ENCODE results near the gene JAG1. TPM values are rescaled to one million over a fixed set of nuclear protein-coding genes. Genes with fewer than 3 reads are reported as not detected.

Gene JAG1
- total RNA-seq, 1 donor, result 60.1 TPM

DNA sequence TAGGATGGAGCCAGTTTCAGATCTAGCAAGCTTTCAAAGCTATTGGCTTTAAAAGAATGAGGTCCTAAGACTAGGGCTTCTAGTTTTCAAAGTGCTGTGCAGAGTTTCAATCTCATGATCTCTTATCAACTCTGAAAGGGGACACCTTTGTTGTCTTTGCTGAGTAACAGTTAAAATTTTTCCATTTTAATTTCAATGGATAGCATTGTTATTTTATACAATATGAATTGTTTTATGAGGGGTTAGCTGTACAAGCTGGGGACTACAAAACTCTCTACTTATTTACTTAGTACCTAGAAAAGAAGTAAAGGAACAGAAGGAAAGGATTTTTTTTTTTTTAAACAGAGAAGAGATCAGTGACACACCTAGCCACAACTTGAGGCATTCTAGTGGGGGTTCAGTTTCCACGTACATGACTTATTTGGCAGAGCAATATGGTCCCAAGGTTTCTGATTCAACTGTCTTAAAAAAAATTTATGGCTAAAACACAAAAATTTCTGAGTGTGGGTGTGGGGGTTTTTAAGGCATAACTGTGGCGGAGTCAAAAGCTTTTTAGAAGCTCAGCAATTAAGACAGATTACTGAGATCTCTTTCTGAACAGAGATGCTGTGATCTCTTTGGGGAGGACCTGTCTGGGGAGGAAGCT is 46.1 kb upstream of the JAG1 start:
- DNase-seq (ENCODE audit: insufficient read length, low spot score, missing footprints), result no peak
- Histone ChIP-seq H3K4me1 (ENCODE audit: insufficient read depth, low read length) (peaks cover 44% of the 10 kb centered on the region), H3K27ac (ENCODE audit: low read depth, low read length) (peak overlapping the region; percentile 58), H3K4me2 (ENCODE audit: insufficient read depth, low read length) (peak overlapping the region; percentile 54), H4K20me1 (ENCODE audit: insufficient read depth, low read length) (no peaks in the 10 kb centered on the region), H3K36me3 (ENCODE audit: insufficient read depth, low read length) (no peaks in the 10 kb centered on the region), H3K4me3 (ENCODE audit: insufficient read depth, low read length) (no peak overlapping the region), H2AFZ (ENCODE audit: low read length) (peak overlapping the region; percentile 1), H3K9me3 (ENCODE audit: low read depth, low read length) (no peaks in the 10 kb centered on the region), H3K27me3 (ENCODE audit: insufficient read depth, low read length) (no peaks in the 10 kb centered on the region), H3K79me2 (ENCODE audit: insufficient read depth, low read length) (no peaks in the 10 kb centered on the region)
- TF ChIP-seq, protein P1, sequence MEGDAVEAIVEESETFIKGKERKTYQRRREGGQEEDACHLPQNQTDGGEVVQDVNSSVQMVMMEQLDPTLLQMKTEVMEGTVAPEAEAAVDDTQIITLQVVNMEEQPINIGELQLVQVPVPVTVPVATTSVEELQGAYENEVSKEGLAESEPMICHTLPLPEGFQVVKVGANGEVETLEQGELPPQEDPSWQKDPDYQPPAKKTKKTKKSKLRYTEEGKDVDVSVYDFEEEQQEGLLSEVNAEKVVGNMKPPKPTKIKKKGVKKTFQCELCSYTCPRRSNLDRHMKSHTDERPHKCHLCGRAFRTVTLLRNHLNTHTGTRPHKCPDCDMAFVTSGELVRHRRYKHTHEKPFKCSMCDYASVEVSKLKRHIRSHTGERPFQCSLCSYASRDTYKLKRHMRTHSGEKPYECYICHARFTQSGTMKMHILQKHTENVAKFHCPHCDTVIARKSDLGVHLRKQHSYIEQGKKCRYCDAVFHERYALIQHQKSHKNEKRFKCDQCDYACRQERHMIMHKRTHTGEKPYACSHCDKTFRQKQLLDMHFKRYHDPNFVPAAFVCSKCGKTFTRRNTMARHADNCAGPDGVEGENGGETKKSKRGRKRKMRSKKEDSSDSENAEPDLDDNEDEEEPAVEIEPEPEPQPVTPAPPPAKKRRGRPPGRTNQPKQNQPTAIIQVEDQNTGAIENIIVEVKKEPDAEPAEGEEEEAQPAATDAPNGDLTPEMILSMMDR (IDR thresholded peaks at IDR 0.05; ENCODE audit: extremely low read depth, low read depth, low read length), result no peak

DNA sequence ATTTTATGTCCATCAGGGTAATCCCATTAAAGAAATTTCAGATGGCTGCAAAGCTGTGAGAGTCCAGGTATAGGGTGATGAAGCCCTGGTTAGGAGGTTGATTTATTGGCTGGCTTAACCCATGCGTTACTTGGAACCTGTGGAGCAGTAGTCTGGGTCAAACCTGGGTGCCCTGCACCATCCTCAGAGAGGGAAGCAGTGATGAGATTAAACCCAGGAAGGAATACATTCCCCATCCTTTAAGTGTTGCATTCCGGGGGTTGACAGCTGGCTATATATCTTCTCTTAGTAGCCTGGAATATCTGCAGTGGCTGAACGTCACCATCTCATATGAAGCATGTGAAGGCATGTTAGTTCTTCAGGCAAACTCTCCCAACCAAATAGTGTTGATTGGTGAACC is 44.9 kb upstream of the JAG1 start:
- H3K9me3 ChIP-seq (ENCODE audit: low read depth, low read length), result no peaks in the 10 kb centered on the region
- H3K4me2 ChIP-seq (ENCODE audit: insufficient read depth, low read length), result no peak overlapping the region
- H2AFZ ChIP-seq (ENCODE audit: low read length), result no peak overlapping the region
- H3K27me3 ChIP-seq (ENCODE audit: insufficient read depth, low read length), result no peaks in the 10 kb centered on the region
- no peak overlapping the region for H3K27ac ChIP-seq (ENCODE audit: low read depth, low read length)
- H4K20me1 ChIP-seq (ENCODE audit: insufficient read depth, low read length), result no peaks in the 10 kb centered on the region
- no peak for DNase-seq (ENCODE audit: insufficient read length, low spot score, missing footprints)
- TF ChIP-seq, protein P1 (IDR thresholded peaks at IDR 0.05; ENCODE audit: extremely low read depth, low read depth, low read length), result no peak
- H3K4me1 ChIP-seq (ENCODE audit: insufficient read depth, low read length), result peaks cover 49% of the 10 kb centered on the region
- H3K4me3 ChIP-seq (ENCODE audit: insufficient read depth, low read length), result no peak overlapping the region
- no peaks in the 10 kb centered on the region for H3K36me3 ChIP-seq (ENCODE audit: insufficient read depth, low read length)
- H3K79me2 ChIP-seq (ENCODE audit: insufficient read depth, low read length), result no peaks in the 10 kb centered on the region

DNA sequence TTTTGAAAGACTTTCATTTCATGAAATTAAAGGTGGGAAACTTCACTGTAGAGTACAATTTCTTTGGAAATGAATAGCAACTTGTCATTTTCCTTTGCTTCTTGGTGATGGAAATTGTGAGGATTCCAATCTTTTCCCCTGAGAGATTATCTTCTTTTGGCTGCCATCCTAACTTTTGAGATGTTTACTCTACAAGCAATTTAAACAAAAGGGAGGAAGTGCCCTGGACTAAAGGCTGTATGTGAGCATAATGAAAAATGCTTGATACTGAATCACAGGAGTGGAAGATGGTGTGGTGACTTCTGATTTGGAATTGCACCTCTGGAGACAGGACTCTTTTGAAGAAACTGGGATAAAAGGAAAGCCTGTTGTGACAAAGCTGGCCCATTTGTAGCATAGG is 43.1 kb upstream of the JAG1 start:
- Histone ChIP-seq H3K79me2 (ENCODE audit: insufficient read depth, low read length) (no peaks in the 10 kb centered on the region), H3K4me1 (ENCODE audit: insufficient read depth, low read length) (peaks cover 49% of the 10 kb centered on the region), H3K4me3 (ENCODE audit: insufficient read depth, low read length) (no peak overlapping the region), H4K20me1 (ENCODE audit: insufficient read depth, low read length) (no peaks in the 10 kb centered on the region), H3K27ac (ENCODE audit: low read depth, low read length) (peak overlapping the region; percentile 32), H2AFZ (ENCODE audit: low read length) (peak overlapping the region; percentile 21), H3K9me3 (ENCODE audit: low read depth, low read length) (no peaks in the 10 kb centered on the region), H3K27me3 (ENCODE audit: insufficient read depth, low read length) (no peaks in the 10 kb centered on the region), H3K36me3 (ENCODE audit: insufficient read depth, low read length) (no peaks in the 10 kb centered on the region), H3K4me2 (ENCODE audit: insufficient read depth, low read length) (peak overlapping the region; percentile 28)
- DNase-seq (ENCODE audit: insufficient read length, low spot score, missing footprints), result no peak
- TF ChIP-seq, protein P1 (IDR thresholded peaks at IDR 0.05; ENCODE audit: extremely low read depth, low read depth, low read length), result no peak

DNA sequence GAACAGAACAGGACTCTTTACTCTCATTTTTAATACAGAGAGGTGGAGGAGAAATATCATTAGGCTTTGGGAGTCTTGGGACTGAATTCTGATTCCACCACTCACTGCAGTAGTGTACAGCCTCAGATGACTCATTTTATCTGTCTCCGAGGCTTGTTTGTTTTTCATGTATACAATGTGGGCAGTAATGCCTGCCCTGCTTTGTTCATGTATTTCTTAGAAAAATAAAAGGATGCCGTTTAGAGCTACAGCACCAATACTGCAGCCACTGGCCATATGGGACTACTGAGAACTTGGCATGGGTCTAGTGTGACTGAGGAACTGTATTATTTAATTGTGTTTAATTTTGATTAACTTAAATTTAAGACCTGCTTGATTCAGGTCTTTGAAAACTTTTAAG is 41.2 kb upstream of the JAG1 start:
- no peak overlapping the region for H3K4me2 ChIP-seq (ENCODE audit: insufficient read depth, low read length)

More for the DNA sequence above, 41.2 kb upstream of the JAG1 start:
- no peaks in the 10 kb centered on the region for H3K79me2 ChIP-seq (ENCODE audit: insufficient read depth, low read length)
- H3K36me3 ChIP-seq (ENCODE audit: insufficient read depth, low read length), result no peaks in the 10 kb centered on the region
- H4K20me1 ChIP-seq (ENCODE audit: insufficient read depth, low read length), result no peaks in the 10 kb centered on the region
- peak overlapping the region; percentile 25 for H3K27ac ChIP-seq (ENCODE audit: low read depth, low read length)
- H2AFZ ChIP-seq (ENCODE audit: low read length), result no peak overlapping the region
- peaks cover 45% of the 10 kb centered on the region for H3K4me1 ChIP-seq (ENCODE audit: insufficient read depth, low read length)
- no peaks in the 10 kb centered on the region for H3K9me3 ChIP-seq (ENCODE audit: low read depth, low read length)
- no peaks in the 10 kb centered on the region for H3K27me3 ChIP-seq (ENCODE audit: insufficient read depth, low read length)
- no peak overlapping the region for H3K4me3 ChIP-seq (ENCODE audit: insufficient read depth, low read length)
- TF ChIP-seq, protein P1 (IDR thresholded peaks at IDR 0.05; ENCODE audit: extremely low read depth, low read depth, low read length), result no peak
- DNase-seq (ENCODE audit: insufficient read length, low spot score, missing footprints), result peak; percentile 56

Data from osteoblast (primary cell).